Putamen (tissue), 1 donor: Measurements from ENCODE around the gene CERCAM.

ENCODE experiments used
- DNase-seq: peaks from one replicate; pipeline ENCODE4 v3.0.0-alpha.2; 2016; ENCODE audit warnings: low spot score

The CERCAM gene

DNA sequence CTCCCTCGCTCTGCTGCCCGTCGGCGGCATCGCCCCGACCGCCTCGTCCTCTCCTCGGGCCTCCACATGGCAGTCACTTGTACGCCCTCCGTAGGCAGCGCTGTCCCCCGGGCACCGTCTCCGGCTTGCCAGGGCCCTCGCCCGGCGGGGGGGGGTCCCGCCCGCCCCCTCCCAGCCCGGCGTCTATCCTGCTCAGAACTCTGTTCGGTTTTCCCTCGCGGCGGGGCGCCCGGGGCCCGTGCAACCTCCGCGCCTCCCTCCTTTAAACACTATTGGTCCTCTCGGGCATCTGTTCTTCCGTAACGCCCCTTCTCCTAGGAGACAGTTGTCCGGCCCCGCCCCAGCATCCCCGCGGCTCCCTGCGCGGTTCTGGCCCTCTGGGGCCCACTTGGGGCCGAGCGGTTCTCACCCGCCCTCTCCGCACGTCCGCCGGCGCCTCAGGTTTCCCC is 36.0 kb downstream of the CERCAM start:
- DNase-seq = peak; percentile 58

DNA sequence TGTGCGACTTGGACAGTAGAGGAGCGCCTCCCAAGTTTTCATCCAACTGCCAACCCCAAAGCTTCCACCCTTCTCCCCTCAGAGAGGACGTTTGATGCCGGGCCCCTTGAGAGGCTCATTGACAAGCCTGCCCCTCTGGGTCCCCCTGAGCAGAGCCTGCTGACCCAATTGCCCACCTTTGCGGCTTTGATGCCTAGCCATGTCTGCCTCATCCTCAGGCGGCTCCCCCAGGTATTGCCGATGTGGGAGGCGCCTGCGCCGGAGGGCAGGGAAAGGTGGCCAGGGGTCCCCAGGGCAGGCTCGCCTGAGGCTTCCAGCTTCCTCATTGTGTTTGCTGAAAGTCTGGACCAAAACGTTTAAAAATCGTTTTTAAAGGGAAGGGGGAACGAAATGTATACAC is 36.5 kb downstream of the CERCAM start:
- no peak for DNase-seq

DNA sequence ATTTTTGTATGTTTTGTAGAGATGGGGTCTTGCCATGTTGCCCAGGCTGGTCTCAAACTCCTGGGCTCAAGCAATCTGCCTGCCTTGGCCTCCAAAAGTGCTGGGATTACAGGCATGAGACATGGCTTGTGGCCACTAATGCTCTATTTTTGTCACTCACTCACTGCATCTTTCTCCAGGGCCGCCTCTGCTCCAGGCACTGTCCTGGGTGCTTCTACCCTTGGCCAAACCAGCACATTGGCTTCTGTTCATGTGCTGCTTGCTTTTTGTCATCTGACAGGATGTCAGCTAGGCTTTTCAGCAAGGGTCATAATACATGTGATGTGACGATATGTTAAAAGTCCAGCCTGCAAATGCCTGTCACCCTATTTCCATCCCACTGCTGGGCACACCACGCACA is 38.4 kb downstream of the CERCAM start:
- no peak for DNase-seq

DNA sequence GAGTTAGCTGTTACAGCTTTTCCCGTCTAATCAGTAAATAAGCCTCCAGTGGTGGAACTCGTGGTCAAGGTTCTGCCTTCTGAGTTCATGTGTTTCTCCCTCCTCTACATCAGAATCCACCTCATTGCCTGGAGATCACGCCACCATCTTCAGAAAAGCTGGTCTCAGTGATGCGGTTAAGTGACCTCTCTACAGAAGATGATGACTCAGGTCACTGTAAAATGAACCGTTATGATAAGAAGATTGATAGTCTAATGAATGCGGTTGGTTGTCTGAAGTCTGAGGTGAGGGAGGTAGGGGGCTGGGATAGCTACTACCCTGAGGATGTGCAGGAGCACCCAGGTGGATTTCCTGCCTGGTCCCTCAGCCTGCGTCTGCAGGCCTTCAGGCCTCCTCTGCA is 48.4 kb downstream of the CERCAM start:
- DNase-seq = no peak

DNA sequence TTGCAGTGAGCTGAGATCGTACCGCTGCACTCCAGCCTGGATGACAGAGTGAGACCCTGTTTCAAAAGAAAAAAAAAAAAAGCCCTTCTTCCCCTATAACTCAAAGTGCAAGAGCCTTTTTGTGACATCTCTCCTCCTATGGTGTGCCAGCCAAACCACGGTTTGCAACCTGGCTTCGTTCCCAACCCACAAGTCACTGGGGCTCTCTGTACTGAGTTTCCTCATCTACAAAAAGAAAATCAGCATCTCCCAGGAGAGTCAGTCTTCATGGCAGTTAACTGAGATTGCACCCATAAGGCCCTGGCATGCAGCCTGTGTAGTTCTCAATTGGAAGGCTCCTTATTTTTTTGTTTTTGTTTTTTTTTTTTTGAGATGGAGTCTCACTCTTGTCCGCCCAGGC is 49.9 kb downstream of the CERCAM start:
- no peak for DNase-seq

DNA sequence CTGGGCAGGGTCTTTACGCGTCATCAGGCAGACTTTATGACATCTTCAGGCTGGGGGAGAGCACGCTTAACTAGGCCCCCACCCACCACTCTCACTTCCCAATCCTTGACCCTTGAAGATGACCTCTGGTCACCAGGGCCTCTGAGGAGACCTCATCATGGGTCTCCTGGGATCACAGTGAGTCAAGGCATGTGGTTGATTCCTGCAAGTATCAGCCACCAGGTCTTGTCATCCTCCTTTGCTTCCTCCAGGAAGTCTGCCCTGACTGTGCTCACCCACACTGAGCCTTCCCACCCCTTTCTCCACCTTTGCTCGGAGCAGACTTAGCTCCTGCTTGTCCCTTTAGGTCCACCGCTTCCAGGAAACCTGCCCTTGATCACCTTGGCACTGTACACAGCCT is 52.4 kb downstream of the CERCAM start:
- DNase-seq = no peak

DNA sequence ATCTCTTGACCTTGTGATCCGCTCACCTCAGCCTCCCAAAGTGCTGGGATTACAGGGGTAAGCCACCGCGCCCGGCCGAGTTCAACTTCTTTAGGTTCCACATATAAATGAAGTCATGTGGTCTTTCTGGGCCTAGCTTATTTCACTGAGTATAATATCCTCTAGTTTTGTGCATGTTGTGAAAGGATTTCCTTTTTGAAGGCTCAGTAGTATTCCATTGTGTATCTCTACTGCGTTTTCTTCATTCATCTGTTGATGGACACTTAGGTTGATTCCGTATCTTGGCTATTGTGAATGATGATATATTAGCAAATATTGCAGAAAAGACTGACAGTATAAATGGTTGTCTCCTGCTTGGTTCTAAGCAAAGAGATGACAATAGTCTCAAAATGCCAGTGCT is 55.2 kb downstream of the CERCAM start:
- no peak for DNase-seq

DNA sequence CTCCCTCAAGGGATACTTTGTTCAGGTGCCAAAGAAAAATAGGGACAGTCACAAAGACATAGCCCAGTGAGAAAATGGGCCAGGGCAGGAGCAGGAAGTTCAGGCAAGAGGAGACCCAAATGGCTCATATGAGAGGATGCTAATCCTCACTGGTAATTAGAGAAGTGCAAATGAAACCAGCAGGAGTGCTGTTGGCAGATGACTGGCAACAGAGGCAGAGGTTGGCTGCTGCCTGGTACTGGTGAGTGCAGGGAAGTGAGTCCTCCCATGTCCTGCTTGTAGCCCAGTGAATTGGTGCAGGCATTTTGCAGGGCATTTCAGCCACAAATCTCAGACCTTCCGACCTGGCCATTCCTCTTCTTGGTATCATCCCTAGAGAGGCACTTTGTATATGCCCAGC is 58.6 kb downstream of the CERCAM start:
- no peak for DNase-seq

DNA sequence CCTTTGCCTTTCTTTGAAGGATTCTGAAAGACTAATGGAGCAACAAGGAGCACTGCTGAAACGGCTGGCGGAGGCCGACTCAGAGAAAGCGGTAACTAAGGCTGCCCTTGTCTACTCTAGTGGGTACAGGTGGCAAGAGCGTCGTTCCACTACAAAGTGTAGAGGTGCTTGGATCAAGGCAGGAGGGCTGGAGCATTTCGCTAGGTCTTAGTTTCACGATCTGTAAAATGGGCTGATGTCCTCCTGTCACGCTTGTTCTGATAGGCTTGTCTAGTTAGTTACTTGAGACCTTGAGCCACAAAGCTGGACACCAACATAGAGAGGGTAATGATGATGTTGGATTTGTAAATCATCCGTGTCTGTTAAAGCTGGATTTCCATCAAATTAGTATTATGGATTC is 60.9 kb downstream of the CERCAM start:
- no peak for DNase-seq

DNA sequence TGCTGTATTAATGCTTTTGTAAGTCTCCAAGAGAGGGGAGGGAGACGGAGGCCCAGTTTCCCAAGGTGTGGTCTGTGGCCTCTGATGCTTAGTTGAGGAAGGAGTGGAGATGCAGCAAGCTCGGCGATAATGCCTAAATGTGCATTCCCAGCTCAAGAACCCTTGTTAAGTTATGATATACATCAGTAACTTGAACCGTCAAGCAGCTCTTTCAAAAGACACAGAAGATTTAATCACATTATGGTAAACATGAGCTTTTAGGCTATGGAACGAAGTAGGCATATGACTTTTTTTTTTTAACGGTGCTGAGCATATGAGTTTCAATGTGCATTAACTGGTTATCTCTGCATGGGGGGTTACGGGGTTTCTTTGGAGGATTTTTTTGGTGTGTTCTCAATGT is 61.5 kb downstream of the CERCAM start:
- DNase-seq = no peak

DNA sequence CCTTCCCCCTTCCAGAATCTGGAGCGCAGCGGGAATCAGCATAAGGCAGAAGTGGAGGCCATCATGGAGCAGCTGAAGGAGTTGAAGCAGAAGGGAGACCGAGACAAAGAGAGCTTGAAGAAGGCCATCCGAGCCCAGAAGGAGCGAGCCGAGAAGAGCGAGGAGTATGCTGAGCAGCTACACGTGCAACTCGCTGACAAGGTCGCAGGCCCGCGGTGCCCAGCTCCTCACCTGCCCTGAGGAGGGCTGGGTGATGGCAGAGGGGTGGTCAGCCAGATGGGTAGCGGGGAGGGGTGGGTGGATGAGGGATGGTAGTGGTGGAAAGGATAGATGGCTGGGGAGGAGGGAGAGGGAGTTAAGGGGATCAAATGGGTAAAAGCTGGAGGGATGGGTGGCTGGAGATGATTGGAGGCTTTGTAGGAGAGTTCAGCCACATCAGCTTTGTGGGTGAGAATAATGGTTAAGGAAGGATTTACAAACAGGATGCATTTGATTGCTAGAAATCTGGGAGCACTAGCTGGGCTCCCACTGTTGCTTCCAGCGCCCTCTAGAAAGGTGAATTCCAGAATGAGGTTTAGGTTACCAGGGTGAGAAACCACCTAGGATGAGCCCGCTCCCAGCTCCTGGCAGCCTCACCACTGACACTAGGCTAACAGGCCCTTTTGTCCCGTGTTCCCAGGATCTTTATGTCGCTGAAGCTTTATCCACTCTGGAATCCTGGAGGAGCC is 64.2 kb downstream of the CERCAM start:
- DNase-seq = no peak

DNA sequence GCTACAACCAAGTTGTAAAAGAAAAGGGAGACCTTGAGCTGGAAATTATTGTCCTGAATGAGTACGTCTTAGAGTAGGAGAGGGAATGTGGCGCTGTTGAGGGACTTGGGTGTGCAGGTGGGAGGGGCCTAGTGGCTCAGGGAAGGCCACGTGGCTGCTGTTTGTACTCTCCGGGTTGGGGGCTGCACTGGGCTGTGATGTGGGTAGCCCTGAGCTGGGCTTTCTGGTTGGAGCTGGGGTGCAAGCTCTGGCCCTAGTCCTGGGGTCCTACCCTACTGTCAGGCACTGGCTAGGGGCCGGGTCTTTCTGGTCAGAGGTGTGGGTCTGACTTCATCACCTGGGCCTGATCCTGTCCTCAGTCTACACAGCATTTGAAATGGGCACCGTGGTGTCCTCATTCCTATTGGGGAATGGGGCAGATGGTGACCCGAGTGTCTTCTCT is 64.8 kb downstream of the CERCAM start:
- no peak for DNase-seq

DNA sequence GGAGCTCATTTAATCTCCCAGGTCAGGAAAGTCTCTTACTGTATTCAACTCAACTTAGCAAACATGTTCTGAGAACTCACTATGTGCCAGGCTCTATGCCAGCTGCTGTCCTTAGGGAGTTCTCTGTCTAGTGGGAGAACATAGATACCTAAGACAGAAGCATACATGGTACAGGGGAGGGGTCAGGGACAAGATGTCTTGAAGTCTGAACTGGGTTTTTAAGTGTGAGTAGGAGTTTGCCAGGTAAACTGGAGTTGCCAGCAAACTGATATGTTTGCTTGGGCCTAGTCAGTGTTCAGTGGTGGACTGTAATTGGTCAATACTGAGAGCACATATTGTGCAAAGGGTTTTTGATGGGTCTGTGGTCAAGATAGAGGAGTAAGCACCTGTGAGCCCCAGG is 65.5 kb downstream of the CERCAM start:
- no peak for DNase-seq
